ENCODE results near the gene KCNK6.

KCNK6 gene

GRCh38 chr19:38308006-38308766 is 11.5 kb upstream of the KCNK6 start:
- no peaks in the 10 kb centered on the region for H3K9me3 ChIP-seq (ENCODE audit: insufficient read depth, low read depth, low read length)
- no peaks in the 10 kb centered on the region for H3K9me2 ChIP-seq (replicated peaks; ENCODE audit: low read depth, low read length)
- H3K4me2 ChIP-seq (ENCODE audit: low read depth, low read length, poor library complexity, severe bottlenecking), result no peak overlapping the region
- no peak overlapping the region for H3K9ac ChIP-seq (ENCODE audit: low read depth, low read length, poor library complexity, severe bottlenecking)
- no peak overlapping the region for H2AFZ ChIP-seq (ENCODE audit: low read length)
- no peak for TF ChIP-seq EZH2phosphoT487 (IDR thresholded peaks at IDR 0.05; ENCODE audit: borderline replicate concordance)
- TF ChIP-seq, protein P1, sequence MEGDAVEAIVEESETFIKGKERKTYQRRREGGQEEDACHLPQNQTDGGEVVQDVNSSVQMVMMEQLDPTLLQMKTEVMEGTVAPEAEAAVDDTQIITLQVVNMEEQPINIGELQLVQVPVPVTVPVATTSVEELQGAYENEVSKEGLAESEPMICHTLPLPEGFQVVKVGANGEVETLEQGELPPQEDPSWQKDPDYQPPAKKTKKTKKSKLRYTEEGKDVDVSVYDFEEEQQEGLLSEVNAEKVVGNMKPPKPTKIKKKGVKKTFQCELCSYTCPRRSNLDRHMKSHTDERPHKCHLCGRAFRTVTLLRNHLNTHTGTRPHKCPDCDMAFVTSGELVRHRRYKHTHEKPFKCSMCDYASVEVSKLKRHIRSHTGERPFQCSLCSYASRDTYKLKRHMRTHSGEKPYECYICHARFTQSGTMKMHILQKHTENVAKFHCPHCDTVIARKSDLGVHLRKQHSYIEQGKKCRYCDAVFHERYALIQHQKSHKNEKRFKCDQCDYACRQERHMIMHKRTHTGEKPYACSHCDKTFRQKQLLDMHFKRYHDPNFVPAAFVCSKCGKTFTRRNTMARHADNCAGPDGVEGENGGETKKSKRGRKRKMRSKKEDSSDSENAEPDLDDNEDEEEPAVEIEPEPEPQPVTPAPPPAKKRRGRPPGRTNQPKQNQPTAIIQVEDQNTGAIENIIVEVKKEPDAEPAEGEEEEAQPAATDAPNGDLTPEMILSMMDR (conservative IDR thresholded peaks at IDR 0.05; ENCODE audit: low read length), result no peak
- no peaks in the 10 kb centered on the region for H3K27me3 ChIP-seq (ENCODE audit: insufficient read depth, low read length, poor library complexity, severe bottlenecking)
- H3F3A ChIP-seq (ENCODE audit: low read depth), result no peaks in the 10 kb centered on the region
- peaks cover 5% of the 10 kb centered on the region for H4K20me1 ChIP-seq (ENCODE audit: insufficient read depth, low read length, poor library complexity, severe bottlenecking)
- H3K4me1 ChIP-seq (ENCODE audit: insufficient read depth, low read length, poor library complexity, severe bottlenecking), result peaks cover 5% of the 10 kb centered on the region
- no peak overlapping the region for H3K4me3 ChIP-seq (ENCODE audit: low read length, poor library complexity, severe bottlenecking)
- H3K36me3 ChIP-seq (ENCODE audit: insufficient read depth, low read length), result peaks cover 25% of the 10 kb centered on the region; the same call in 1 of the 2 replicates
- H3K79me2 ChIP-seq (ENCODE audit: insufficient read depth, low read length), result peaks cover 17% of the 10 kb centered on the region; the same call in 1 of the 2 replicates

- H3F3A ChIP-seq (ENCODE audit: low read depth), result no peaks in the 10 kb centered on the region
- H3K9ac ChIP-seq (ENCODE audit: low read depth, low read length, poor library complexity, severe bottlenecking), result no peak overlapping the region
- no peaks in the 10 kb centered on the region for H3K9me3 ChIP-seq (ENCODE audit: insufficient read depth, low read depth, low read length)
- no peak overlapping the region for H2AFZ ChIP-seq (ENCODE audit: low read length)
- H3K9me2 ChIP-seq (replicated peaks; ENCODE audit: low read depth, low read length), result no peaks in the 10 kb centered on the region
- H3K36me3 ChIP-seq (ENCODE audit: insufficient read depth, low read length), result peaks cover 19% of the 10 kb centered on the region; the same call in 1 of the 2 replicates
- peaks cover 5% of the 10 kb centered on the region for H4K20me1 ChIP-seq (ENCODE audit: insufficient read depth, low read length, poor library complexity, severe bottlenecking)
- no peak overlapping the region for H3K4me3 ChIP-seq (ENCODE audit: low read length, poor library complexity, severe bottlenecking)
- H3K4me1 ChIP-seq (ENCODE audit: insufficient read depth, low read length, poor library complexity, severe bottlenecking), result peaks cover 5% of the 10 kb centered on the region
- no peaks in the 10 kb centered on the region for H3K27me3 ChIP-seq (ENCODE audit: insufficient read depth, low read length, poor library complexity, severe bottlenecking)
- peaks cover 23% of the 10 kb centered on the region; the same call in 1 of the 2 replicates for H3K79me2 ChIP-seq (ENCODE audit: insufficient read depth, low read length)
- no peak overlapping the region for H3K4me2 ChIP-seq (ENCODE audit: low read depth, low read length, poor library complexity, severe bottlenecking)
- no peak for TF ChIP-seq EZH2phosphoT487 (IDR thresholded peaks at IDR 0.05; ENCODE audit: borderline replicate concordance)
- TF ChIP-seq, protein P1 (conservative IDR thresholded peaks at IDR 0.05; ENCODE audit: low read length), result no peak
Measured at GRCh38 chr19:38308926-38309614, 10.6 kb upstream of the KCNK6 start.

- H3K4me2 ChIP-seq (ENCODE audit: low read depth, low read length, poor library complexity, severe bottlenecking), result no peak overlapping the region
- no peak overlapping the region for H2AFZ ChIP-seq (ENCODE audit: low read length)
- H3F3A ChIP-seq (ENCODE audit: low read depth), result no peaks in the 10 kb centered on the region
- TF ChIP-seq, protein P1 (conservative IDR thresholded peaks at IDR 0.05; ENCODE audit: low read length), result no peak
- TF ChIP-seq EZH2phosphoT487 (IDR thresholded peaks at IDR 0.05; ENCODE audit: borderline replicate concordance), result no peak
- H3K27me3 ChIP-seq (ENCODE audit: insufficient read depth, low read length, poor library complexity, severe bottlenecking), result no peaks in the 10 kb centered on the region
- H3K4me3 ChIP-seq (ENCODE audit: low read length, poor library complexity, severe bottlenecking), result no peak overlapping the region
- H3K9ac ChIP-seq (ENCODE audit: low read depth, low read length, poor library complexity, severe bottlenecking), result no peak overlapping the region
- H3K4me1 ChIP-seq (ENCODE audit: insufficient read depth, low read length, poor library complexity, severe bottlenecking), result peaks cover 5% of the 10 kb centered on the region
- H3K36me3 ChIP-seq (ENCODE audit: insufficient read depth, low read length), result peaks cover 19% of the 10 kb centered on the region; the same call in 1 of the 2 replicates
- H4K20me1 ChIP-seq (ENCODE audit: insufficient read depth, low read length, poor library complexity, severe bottlenecking), result peaks cover 5% of the 10 kb centered on the region
- H3K9me2 ChIP-seq (replicated peaks; ENCODE audit: low read depth, low read length), result no peaks in the 10 kb centered on the region
- no peaks in the 10 kb centered on the region for H3K9me3 ChIP-seq (ENCODE audit: insufficient read depth, low read depth, low read length)
- H3K79me2 ChIP-seq (ENCODE audit: insufficient read depth, low read length), result peaks cover 29% of the 10 kb centered on the region
Measured at GRCh38 chr19:38309615-38310278, 9.9 kb upstream of the KCNK6 start.
